Adrenal gland (tissue), 5 donors: ENCODE data around the gene GPR146.

Experiments used
- CTCF ChIP-seq, 6 experiments: fragments of 450-650 bp in 4 of 6; fragments of 200-600 bp in 2 of 6; sonication (generic) in 1 of 6; IDR thresholded peaks; 1 replicate in 5 of 6; 2 replicates in 1 of 6; pipeline versions ENCODE4 v1.5.1 to v1.8.0; 2016 to 2021; ENCODE audit warnings: antibody characterized with exemption in 6 of 6, mild to moderate bottlenecking in 2 of 6, moderate library complexity in 1 of 6
- POLR2A ChIP-seq, 2 donors: fragments of 450-650 bp; IDR thresholded peaks; one replicate each; pipeline ENCODE4 v1.6.1; 2017; ENCODE audit warnings: antibody characterized with exemption in 2 of 2, mild to moderate bottlenecking in 2 of 2, moderate library complexity in 1 of 2
- donor health status: DM: no; HTN: no; CAD: no.

- TF ChIP-seq CTCF (IDR thresholded peaks at IDR 0.05) (no peak), POLR2A (IDR thresholded peaks at IDR 0.05) (no peak)
Measured at GRCh38 chr7:1029637-1030443, 14.5 kb upstream of the GPR146 start.
